ENCODE results near the gene AFF2.

DNA sequence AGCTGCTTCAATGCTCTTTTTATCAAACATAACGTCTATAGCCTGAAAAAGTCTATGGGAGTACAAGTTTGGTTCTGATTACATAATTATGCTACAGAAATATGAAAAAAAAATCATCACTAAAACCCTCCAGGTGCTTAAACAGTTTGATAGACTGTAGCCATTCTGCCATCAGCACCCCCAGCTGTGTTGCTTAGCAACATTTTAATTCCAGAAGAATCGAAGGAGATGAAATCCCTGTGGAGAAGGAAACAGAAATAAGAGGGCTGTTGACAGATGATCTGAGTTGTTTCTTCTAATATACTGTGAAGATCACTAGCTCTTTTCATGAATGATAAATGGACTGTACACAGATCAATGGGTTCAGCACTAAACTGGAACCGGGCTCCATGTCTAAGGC, 402.8 kb downstream of the AFF2 start:
- TF ChIP-seq, protein P1, sequence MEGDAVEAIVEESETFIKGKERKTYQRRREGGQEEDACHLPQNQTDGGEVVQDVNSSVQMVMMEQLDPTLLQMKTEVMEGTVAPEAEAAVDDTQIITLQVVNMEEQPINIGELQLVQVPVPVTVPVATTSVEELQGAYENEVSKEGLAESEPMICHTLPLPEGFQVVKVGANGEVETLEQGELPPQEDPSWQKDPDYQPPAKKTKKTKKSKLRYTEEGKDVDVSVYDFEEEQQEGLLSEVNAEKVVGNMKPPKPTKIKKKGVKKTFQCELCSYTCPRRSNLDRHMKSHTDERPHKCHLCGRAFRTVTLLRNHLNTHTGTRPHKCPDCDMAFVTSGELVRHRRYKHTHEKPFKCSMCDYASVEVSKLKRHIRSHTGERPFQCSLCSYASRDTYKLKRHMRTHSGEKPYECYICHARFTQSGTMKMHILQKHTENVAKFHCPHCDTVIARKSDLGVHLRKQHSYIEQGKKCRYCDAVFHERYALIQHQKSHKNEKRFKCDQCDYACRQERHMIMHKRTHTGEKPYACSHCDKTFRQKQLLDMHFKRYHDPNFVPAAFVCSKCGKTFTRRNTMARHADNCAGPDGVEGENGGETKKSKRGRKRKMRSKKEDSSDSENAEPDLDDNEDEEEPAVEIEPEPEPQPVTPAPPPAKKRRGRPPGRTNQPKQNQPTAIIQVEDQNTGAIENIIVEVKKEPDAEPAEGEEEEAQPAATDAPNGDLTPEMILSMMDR (IDR thresholded peaks at IDR 0.05), result no peak
- no peak for TF ChIP-seq POLR2A (IDR thresholded peaks at IDR 0.05)
